ENCODE measurements around the gene SUGT1.

GRCh38 chr13:52749419-52749818 lies 96.8 kb downstream of the SUGT1 start:
- TF ChIP-seq, protein P1, sequence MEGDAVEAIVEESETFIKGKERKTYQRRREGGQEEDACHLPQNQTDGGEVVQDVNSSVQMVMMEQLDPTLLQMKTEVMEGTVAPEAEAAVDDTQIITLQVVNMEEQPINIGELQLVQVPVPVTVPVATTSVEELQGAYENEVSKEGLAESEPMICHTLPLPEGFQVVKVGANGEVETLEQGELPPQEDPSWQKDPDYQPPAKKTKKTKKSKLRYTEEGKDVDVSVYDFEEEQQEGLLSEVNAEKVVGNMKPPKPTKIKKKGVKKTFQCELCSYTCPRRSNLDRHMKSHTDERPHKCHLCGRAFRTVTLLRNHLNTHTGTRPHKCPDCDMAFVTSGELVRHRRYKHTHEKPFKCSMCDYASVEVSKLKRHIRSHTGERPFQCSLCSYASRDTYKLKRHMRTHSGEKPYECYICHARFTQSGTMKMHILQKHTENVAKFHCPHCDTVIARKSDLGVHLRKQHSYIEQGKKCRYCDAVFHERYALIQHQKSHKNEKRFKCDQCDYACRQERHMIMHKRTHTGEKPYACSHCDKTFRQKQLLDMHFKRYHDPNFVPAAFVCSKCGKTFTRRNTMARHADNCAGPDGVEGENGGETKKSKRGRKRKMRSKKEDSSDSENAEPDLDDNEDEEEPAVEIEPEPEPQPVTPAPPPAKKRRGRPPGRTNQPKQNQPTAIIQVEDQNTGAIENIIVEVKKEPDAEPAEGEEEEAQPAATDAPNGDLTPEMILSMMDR (IDR thresholded peaks at IDR 0.05; ENCODE audit: borderline replicate concordance, extremely low read depth, low read length, poor library complexity, severe bottlenecking) = no peak
- TF ChIP-seq EZH2 (IDR thresholded peaks at IDR 0.05; ENCODE audit: borderline replicate concordance, low read depth, low read length, severe bottlenecking) = no peak

Measured in DND-41 (cell line).